HL-60/S4 treated with retinoic acid at 250 ng/mL for 4 days and 3 days (cell line): ENCODE measurements around the gene NMT1.

Experiments
- in situ Hi-C: fragments of 300-500 bp; cut with MboI; formaldehyde crosslinking; loops from 2 replicates; pipeline ENCODE4 v1.7.0; 2022; ENCODE audit warnings: low sequenced_read_pairs

Gene NMT1

GRCh38 chr17:45060797-45061605 lies at the start of gene NMT1:
NMT1 (plus strand) TSS chr17:45061317; CDS start chr17:45061330, 13 bp downstream.
- in situ Hi-C loops = no loop called here

- in situ Hi-C loops = loop anchor here (10.0 kb wide), 1 partner anchor 87 kb away; no protein-coding TSS in a partner anchor
These were observed 49.4 kb upstream of the NMT1 start for GRCh38 chr17:45011767-45012166.

- in situ Hi-C loops = loop anchor here (10.0 kb wide), 1 partner anchor 89 kb away; no protein-coding TSS in a partner anchor
These were observed 47.8 kb upstream of the NMT1 start for GRCh38 chr17:45013021-45013997.

GRCh38 chr17:45016237-45016636 lies 44.9 kb upstream of the NMT1 start:
- in situ Hi-C loops = loop anchor here (10.0 kb wide), 1 partner anchor 91 kb away; no protein-coding TSS in a partner anchor

- in situ Hi-C loops = loop anchor here (10.0 kb wide), 1 partner anchor 92 kb away; no protein-coding TSS in a partner anchor
These were observed 44.3 kb upstream of the NMT1 start for GRCh38 chr17:45016823-45017222.

GRCh38 chr17:45018514-45018847 lies 42.6 kb upstream of the NMT1 start:
- in situ Hi-C loops = loop anchor here (10.0 kb wide), 1 partner anchor 94 kb away; no protein-coding TSS in a partner anchor

- in situ Hi-C loops = loop anchor here (10.0 kb wide), 1 partner anchor 94 kb away; no protein-coding TSS in a partner anchor
These were observed 42.0 kb upstream of the NMT1 start for GRCh38 chr17:45018848-45019711.

- in situ Hi-C loops = no loop called here
These were observed 40.6 kb upstream of the NMT1 start for GRCh38 chr17:45020354-45021138.

GRCh38 chr17:45021607-45022287 lies 39.4 kb upstream of the NMT1 start:
- in situ Hi-C loops = no loop called here

GRCh38 chr17:45022288-45022648 lies 38.8 kb upstream of the NMT1 start:
- in situ Hi-C loops = no loop called here

- in situ Hi-C loops = no loop called here
These were observed 38.3 kb upstream of the NMT1 start for GRCh38 chr17:45022655-45023339.

- in situ Hi-C loops = no loop called here
These were observed 32.0 kb upstream of the NMT1 start for GRCh38 chr17:45029096-45029495.

GRCh38 chr17:45029758-45030423 lies 31.2 kb upstream of the NMT1 start:
- in situ Hi-C loops = loop anchor here (10.0 kb wide), 1 partner anchor 115 kb away; the partner anchor contains the start of gene GFAP

- in situ Hi-C loops = loop anchor here (10.0 kb wide), 1 partner anchor 116 kb away; the partner anchor contains the start of gene GFAP
These were observed 30.4 kb upstream of the NMT1 start for GRCh38 chr17:45030733-45031132.

GRCh38 chr17:45031231-45032173 lies 29.6 kb upstream of the NMT1 start:
- in situ Hi-C loops = loop anchor here (10.0 kb wide), 1 partner anchor 117 kb away; the partner anchor contains the start of gene GFAP

- in situ Hi-C loops = loop anchor here (10.0 kb wide), 1 partner anchor 117 kb away; the partner anchor contains the start of gene GFAP
These were observed 29.0 kb upstream of the NMT1 start for GRCh38 chr17:45032174-45032541.
